ENCODE results near the gene ADPRM.

GRCh38 chr17:10651927-10652326, 45.5 kb upstream of the ADPRM start:
- TF ChIP-seq CTCF (IDR thresholded peaks at IDR 0.05) (no peak), REST (IDR thresholded peaks at IDR 0.05; ENCODE audit: insufficient read depth in 1 of 2, low read depth in 2 of 2, low read length in 1 of 2) (no peak), POLR2AphosphoS5 (IDR thresholded peaks at IDR 0.05; ENCODE audit: low read depth, low read length) (no peak), TCF7L2 (IDR thresholded peaks at IDR 0.05; ENCODE audit: low read depth, low read length) (no peak), SIN3A (IDR thresholded peaks at IDR 0.05; ENCODE audit: borderline replicate concordance, insufficient read depth, low read depth, low read length) (no peak)

Measured in Panc1 (cell line).